HCT116 (cell line): ENCODE measurements around the gene GPM6B. TPM values are rescaled to one million over a fixed set of nuclear protein-coding genes. Genes with fewer than 3 reads are reported as not detected.

Experiments
- ATAC-seq: fragments of 200-7000 bp; cut with Tn5 transposase; 2 replicates; pipeline ENCODE4 v1.9.1; 2020; ENCODE audit warnings: mild to moderate bottlenecking, moderate library complexity
- BruUV-seq: library from RNA; stranded (reverse); fragments of 400-500 nt; replicated peaks from 2 replicates; lab custom pipeline; 2021; lab: Mats Ljungman, UMichigan
- CTCF ChIA-PET: fragments of 300-600 bp; sonication (Branson Sonifier 250); formaldehyde crosslinking; loops from one replicate; lab custom pipeline; 2021; ENCODE audit warnings: antibody characterized with exemption; lab: Charles Lee
- POLR2A ChIA-PET: fragments of 300-600, 350-600 bp; sonication (Branson Sonifier 250); formaldehyde crosslinking; loops from one replicate; lab custom pipeline; 2021; ENCODE audit warnings: antibody characterized with exemption; lab: Charles Lee
- RAD21 ChIA-PET, 2 experiments: fragments of 300-600 bp; sonication (Branson Sonifier 250); formaldehyde crosslinking; loops; one replicate each; lab custom pipeline; 2023; ENCODE audit warnings: low total read pairs in 2 of 2; ENCODE audit not compliant: uncharacterized antibody in 2 of 2, unreplicated experiment in 2 of 2, low non-redundant PET in 1 of 2; lab: Charles Lee
- DNase-seq: peaks from one replicate; pipeline ENCODE4 v3.0.0-alpha.2; 2010; ENCODE audit warnings: low read depth, low spot score
- H2AFZ ChIP-seq: fragments of 200-600 bp; shearing (Covaris generic), sonication (generic); 2 replicates; pipeline ENCODE4 v1.6.1; 2017; ENCODE audit warnings: low read depth, mixed run types, mixed read lengths, antibody characterized with exemption, low read length; ENCODE audit not compliant: poor library complexity, severe bottlenecking
- H3K27ac ChIP-seq: 2 replicates; pipeline ENCODE4 v1.5.1; 2012; ENCODE audit warnings: low read depth, low read length
- H3K27me3 ChIP-seq: fragments of 200-600 bp; sonication (generic); 2 replicates; pipeline ENCODE4 v1.6.1; 2016; ENCODE audit warnings: mixed run types, low read length, mixed read lengths; ENCODE audit not compliant: insufficient read depth
- H3K36me3 ChIP-seq, 2 experiments: fragments of 200-500 bp in 1 of 2; fragments of 200-600 bp in 1 of 2; sonication (Bioruptor generic) in 1 of 2; sonication (generic) in 1 of 2; 2 replicates each; pipeline versions ENCODE4 v1.5.1 to v1.6.1; 2014 to 2016; ENCODE audit warnings: low read length in 2 of 2, inconsistent platforms in 1 of 2, mixed read lengths in 1 of 2, mixed run types in 1 of 2; ENCODE audit not compliant: insufficient read depth in 2 of 2, control insufficient read depth in 1 of 2
- H3K4me1 ChIP-seq, 2 experiments: fragments of 200-600 bp in 1 of 2; sonication (generic) in 1 of 2; 2 replicates each; pipeline versions ENCODE4 v1.5.1 to v1.6.1; 2012 to 2017; ENCODE audit warnings: low read length in 2 of 2, inconsistent platforms in 1 of 2, mild to moderate bottlenecking in 1 of 2, mixed read lengths in 1 of 2, mixed run types in 1 of 2, moderate library complexity in 1 of 2; ENCODE audit not compliant: insufficient read depth in 2 of 2, control insufficient read depth in 1 of 2
- H3K4me2 ChIP-seq: fragments of 200-600 bp; sonication (generic); 2 replicates; pipeline ENCODE4 v1.6.1; 2017; ENCODE audit warnings: mixed run types, low read length, mixed read lengths
- H3K4me3 ChIP-seq, 2 experiments: fragments of 200-600 bp in 1 of 2; sonication (generic) in 1 of 2; replicated peaks in 1 of 2; 2 replicates each; pipeline ENCODE4 v1.5.1; 2011 to 2016; ENCODE audit warnings: low read length in 2 of 2, control low read depth in 1 of 2, low read depth in 1 of 2, mild to moderate bottlenecking in 1 of 2, mixed read lengths in 1 of 2, mixed run types in 1 of 2
- H3K79me2 ChIP-seq: fragments of 200-600 bp; sonication (generic); 2 replicates; pipeline ENCODE4 v1.6.1; 2017; ENCODE audit warnings: mild to moderate bottlenecking, mixed run types, low read length, moderate library complexity, mixed read lengths; ENCODE audit not compliant: insufficient read depth
- H3K9ac ChIP-seq: fragments of 200-600 bp; sonication (generic); 2 replicates; pipeline ENCODE4 v1.6.1; 2016; ENCODE audit warnings: low read length, mixed read lengths
- H3K9me2 ChIP-seq: fragments of 200-600 bp; sonication (generic), shearing (Covaris generic); 2 replicates; pipeline ENCODE4 v1.6.1; 2017; ENCODE audit warnings: mixed run types, mild to moderate bottlenecking, moderate library complexity; ENCODE audit not compliant: insufficient read depth
- H3K9me3 ChIP-seq, 2 experiments: fragments of 200-500 bp in 1 of 2; fragments of 200-600 bp in 1 of 2; sonication (Bioruptor generic) in 1 of 2; sonication (generic) in 1 of 2; 2 replicates each; pipeline ENCODE4 v1.6.1; 2014 to 2017; ENCODE audit warnings: low read length in 2 of 2, mixed read lengths in 2 of 2, inconsistent platforms in 1 of 2, low read depth in 1 of 2, mild to moderate bottlenecking in 1 of 2, mixed run types in 1 of 2, moderate library complexity in 1 of 2; ENCODE audit not compliant: control insufficient read depth in 1 of 2, insufficient read depth in 1 of 2
- H4K20me1 ChIP-seq: fragments of 200-600 bp; sonication (generic), shearing (Covaris generic); 2 replicates; pipeline ENCODE4 v1.6.1; 2017; ENCODE audit warnings: mixed run types, mild to moderate bottlenecking, moderate library complexity; ENCODE audit not compliant: insufficient read depth
- ATF3 ChIP-seq: IDR thresholded peaks from 2 replicates; pipeline ENCODE4 v1.6.1; 2012
- CEBPB ChIP-seq: IDR thresholded peaks from 2 replicates; pipeline ENCODE4 v1.6.1; 2012; ENCODE audit warnings: low read depth
- CTCF ChIP-seq, 3 experiments: fragments of 200-600 bp in 1 of 3; sonication (generic) in 1 of 3; IDR thresholded peaks in 2 of 3; conservative IDR thresholded peaks in 1 of 3; 2 replicates each; pipeline ENCODE4 v1.5.1; 2012 to 2017; ENCODE audit warnings: low read depth in 2 of 3, low read length in 2 of 3, antibody characterized with exemption in 1 of 3, borderline replicate concordance in 1 of 3, control low read depth in 1 of 3, mild to moderate bottlenecking in 1 of 3, mixed read lengths in 1 of 3, mixed run types in 1 of 3, moderate library complexity in 1 of 3; ENCODE audit not compliant: insufficient read depth in 1 of 3
- ELF1 ChIP-seq: IDR thresholded peaks from 2 replicates; pipeline ENCODE4 v1.6.1; 2012; ENCODE audit warnings: low read depth, borderline replicate concordance
- EZH2phosphoT487 ChIP-seq: fragments of 200-600 bp; IDR thresholded peaks from 2 replicates; pipeline ENCODE4 v1.6.1; 2018; ENCODE audit warnings: antibody characterized with exemption, borderline replicate concordance
- JUND ChIP-seq: IDR thresholded peaks from 2 replicates; pipeline ENCODE4 v1.6.1; 2012
- POLR2A ChIP-seq: IDR thresholded peaks from 2 replicates; pipeline ENCODE4 v1.7.0; 2011; ENCODE audit warnings: borderline replicate concordance; ENCODE audit not compliant: insufficient read depth, insufficient read length; ENCODE audit errors: extremely low read depth
- POLR2AphosphoS5 ChIP-seq: IDR thresholded peaks from 2 replicates; pipeline ENCODE4 v1.6.1; 2011; ENCODE audit warnings: mild to moderate bottlenecking, low read depth, low read length, moderate library complexity
- SIN3A ChIP-seq: IDR thresholded peaks from 2 replicates; pipeline ENCODE4 v1.6.1; 2012; ENCODE audit warnings: low read depth
- SP1 ChIP-seq: IDR thresholded peaks from 2 replicates; pipeline ENCODE4 v1.6.1; 2012; ENCODE audit warnings: low read depth
- SRF ChIP-seq: IDR thresholded peaks from 2 replicates; pipeline ENCODE4 v1.6.1; 2012; ENCODE audit warnings: low read depth
- TCF7L2 ChIP-seq: IDR thresholded peaks from 2 replicates; pipeline ENCODE4 v1.7.0; 2011; ENCODE audit warnings: borderline replicate concordance, inconsistent platforms; ENCODE audit not compliant: insufficient read depth, insufficient read length; ENCODE audit errors: extremely low read depth
- YY1 ChIP-seq: IDR thresholded peaks from 2 replicates; pipeline ENCODE4 v1.6.1; 2011; ENCODE audit warnings: low read length, low read depth, moderate library complexity, mild to moderate bottlenecking; ENCODE audit not compliant: insufficient replicate concordance; ENCODE audit errors: extremely low read depth
- ZBTB33 ChIP-seq: IDR thresholded peaks from 2 replicates; pipeline ENCODE4 v1.6.1; 2011; ENCODE audit warnings: mild to moderate bottlenecking, low read length, moderate library complexity; ENCODE audit not compliant: insufficient replicate concordance; ENCODE audit errors: extremely low read depth
- intact Hi-C: fragments of 100-400 bp; cut with micrococcal nuclease; formaldehyde crosslinking; loops from 2 replicates; pipeline ENCODE4 v1.10.0; 2022
- total RNA-seq: library from RNA; stranded (reverse); gene quantifications from one replicate; pipeline ENCODE4 v1.2.1, GENCODE V29; 2021; ENCODE audit not compliant: unreplicated experiment

GPM6B gene
- total RNA-seq, 1 experiment from 2014 or later = 0.07 TPM

GRCh38 chrX:13827298-13828090 lies 10.6 kb upstream of the GPM6B start:
- RAD21 ChIA-PET = no interaction called here
- H3K27me3 ChIP-seq = no peaks in the 10 kb centered on the region
- H3K27ac ChIP-seq = no peak overlapping the region
- no peak overlapping the region for H3K9ac ChIP-seq
- intact Hi-C loops = no loop called here
- no peak for ATAC-seq
- BruUV-seq = no TSS peak
- H3K4me2 ChIP-seq = no peak overlapping the region
- H3K79me2 ChIP-seq = no peaks in the 10 kb centered on the region
- no peaks in the 10 kb centered on the region for H3K36me3 ChIP-seq
- no peaks in the 10 kb centered on the region for H3K9me3 ChIP-seq
- no peaks in the 10 kb centered on the region for H3K9me2 ChIP-seq
- TF ChIP-seq ZBTB33 (no peak), SRF (no peak), TCF7L2 (no peak), ATF3 (no peak), EZH2phosphoT487 (no peak), JUND (no peak), SIN3A (no peak), YY1 (no peak), POLR2AphosphoS5 (no peak), POLR2A (no peak), SP1 (no peak), CTCF (IDR thresholded peaks at IDR 0.05 in 2 of 3, conservative IDR thresholded peaks at IDR 0.05 in 1 of 3; ENCODE audit: borderline replicate concordance in 1 of 3, insufficient read depth in 1 of 3, low read depth in 2 of 3, low read length in 2 of 3) (no peak), CEBPB (no peak), ELF1 (no peak)
- TF ChIP-seq, all 23 proteins: peak for 0
- Histone ChIP-seq H3K4me1 (no peaks in the 10 kb centered on the region), H4K20me1 (no peaks in the 10 kb centered on the region), H2AFZ (no peak overlapping the region), H3K4me3 (no peak overlapping the region)
- no peak for DNase-seq
- POLR2A ChIA-PET = no interaction called here
- CTCF ChIA-PET = no interaction called here
